Measurements from ENCODE around the gene KATNB1. TPM values are rescaled to one million over a fixed set of nuclear protein-coding genes. Genes with fewer than 3 reads are reported as not detected.

Gene KATNB1, protein sequence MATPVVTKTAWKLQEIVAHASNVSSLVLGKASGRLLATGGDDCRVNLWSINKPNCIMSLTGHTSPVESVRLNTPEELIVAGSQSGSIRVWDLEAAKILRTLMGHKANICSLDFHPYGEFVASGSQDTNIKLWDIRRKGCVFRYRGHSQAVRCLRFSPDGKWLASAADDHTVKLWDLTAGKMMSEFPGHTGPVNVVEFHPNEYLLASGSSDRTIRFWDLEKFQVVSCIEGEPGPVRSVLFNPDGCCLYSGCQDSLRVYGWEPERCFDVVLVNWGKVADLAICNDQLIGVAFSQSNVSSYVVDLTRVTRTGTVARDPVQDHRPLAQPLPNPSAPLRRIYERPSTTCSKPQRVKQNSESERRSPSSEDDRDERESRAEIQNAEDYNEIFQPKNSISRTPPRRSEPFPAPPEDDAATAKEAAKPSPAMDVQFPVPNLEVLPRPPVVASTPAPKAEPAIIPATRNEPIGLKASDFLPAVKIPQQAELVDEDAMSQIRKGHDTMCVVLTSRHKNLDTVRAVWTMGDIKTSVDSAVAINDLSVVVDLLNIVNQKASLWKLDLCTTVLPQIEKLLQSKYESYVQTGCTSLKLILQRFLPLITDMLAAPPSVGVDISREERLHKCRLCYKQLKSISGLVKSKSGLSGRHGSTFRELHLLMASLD
- total RNA-seq (2022) (22.7 and 30.6 TPM in 2 replicates), Bru-seq, nascent RNA (percentile 46 among the genes with signal in this experiment), BruChase-seq, experiment 1, labeled RNA remaining after a 6-hour chase (percentile 45 among the genes with signal in this experiment), BruChase-seq, experiment 2, labeled RNA remaining after a 2-hour chase (percentile 39 among the genes with signal in this experiment)
- long read RNA-seq, transcript KATNB1-201 (20 exons, 2,664 nt), result major isoform, 77 of 150 reads
- long read RNA-seq, partial matches to known transcripts, result 11 of 150 reads
- long read RNA-seq, other reads (novel, unspliced or antisense), result 62 of 150 reads

- no peaks in the 10 kb centered on the region for H3K9me3 Mint-ChIP-seq (ENCODE audit: unreplicated experiment)
- no TSS peak for BruUV-seq (replicated peaks)
- intact Hi-C loops (cut with micrococcal nuclease), result loop anchor here (1.0 to 5.0 kb wide), 2 partner anchors 144 to 160 kb away; no protein-coding TSS in a partner anchor
- TF ChIP-seq CTCF (IDR thresholded peaks at IDR 0.05; ENCODE audit: unreplicated experiment), result no peak
- peaks cover 23% of the 10 kb centered on the region for H3K4me1 Mint-ChIP-seq (ENCODE audit: insufficient read depth, unreplicated experiment)
- peak; percentile 5 for DNase-seq (ENCODE audit: unreplicated experiment)
- H3K36me3 Mint-ChIP-seq (ENCODE audit: insufficient read depth, unreplicated experiment), result no peaks in the 10 kb centered on the region
- CTCF ChIA-PET, result interaction anchor here (0.6 to 2.9 kb wide), 12 partner anchors 9 to 437 kb away, joined by 3 to 21 read pairs (median 4); no protein-coding TSS in a partner anchor
- H3K4me3 Mint-ChIP-seq (ENCODE audit: unreplicated experiment), result peak within 1 kb of the TSS; percentile 93
- peak within 1 kb of the TSS; percentile 96 for H3K27ac Mint-ChIP-seq (ENCODE audit: low read depth, unreplicated experiment)
- POLR2A ChIA-PET, result interaction anchor here (0.7 to 2.3 kb wide), 20 partner anchors 10 to 392 kb away, joined by 3 to 10 read pairs (median 4); partner anchors contain the start of gene USB1
- H3K27me3 Mint-ChIP-seq (ENCODE audit: insufficient read depth, unreplicated experiment), result no peaks in the 10 kb centered on the region
Observed at GRCh38 chr16:57735755-57736418, at the start of gene KATNB1. Gene KATNB1, plus strand, starts transcription at chr16:57735770. Its CDS starts 1,474 bp downstream, at chr16:57737244.

DNA sequence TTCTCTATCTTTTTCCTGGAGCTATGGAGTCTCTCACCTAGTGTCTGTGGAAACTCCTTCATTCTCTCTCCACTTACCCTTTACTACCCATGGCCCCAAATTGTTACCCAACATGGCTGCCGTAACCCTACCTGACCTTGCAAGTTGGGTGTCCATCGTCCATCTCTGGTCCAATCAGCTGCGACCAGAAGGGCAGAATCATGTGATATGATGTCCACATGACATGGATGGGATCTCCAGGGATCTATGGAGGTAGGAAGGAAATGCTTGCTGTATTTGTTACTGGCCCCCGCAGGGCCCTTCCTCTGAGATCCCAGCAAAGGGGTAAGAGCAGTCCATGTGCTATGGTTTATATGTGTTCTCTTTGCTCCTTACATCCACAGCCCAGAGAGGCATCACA is 49.0 kb upstream of the KATNB1 start:
- Mint-ChIP-seq H3K4me3 (ENCODE audit: unreplicated experiment) (no peak overlapping the region), H3K36me3 (ENCODE audit: insufficient read depth, unreplicated experiment) (no peaks in the 10 kb centered on the region), H3K9me3 (ENCODE audit: unreplicated experiment) (no peaks in the 10 kb centered on the region), H3K27me3 (ENCODE audit: insufficient read depth, unreplicated experiment) (no peaks in the 10 kb centered on the region), H3K4me1 (ENCODE audit: insufficient read depth, unreplicated experiment) (no peaks in the 10 kb centered on the region), H3K27ac (ENCODE audit: low read depth, unreplicated experiment) (no peak overlapping the region)
- no peak for TF ChIP-seq CTCF (IDR thresholded peaks at IDR 0.05; ENCODE audit: unreplicated experiment)
- POLR2A ChIA-PET, result interaction anchor here (0.6 kb wide), 1 partner anchor 140 kb away, joined by 4 read pairs; no protein-coding TSS in a partner anchor
- intact Hi-C loops (cut with micrococcal nuclease), result no loop called here
- no TSS peak for BruUV-seq (replicated peaks)
- no peak for DNase-seq (ENCODE audit: unreplicated experiment)
- CTCF ChIA-PET, result interaction anchor here (0.6 kb wide), 1 partner anchor 818 kb away, joined by 3 read pairs; no protein-coding TSS in a partner anchor

DNA sequence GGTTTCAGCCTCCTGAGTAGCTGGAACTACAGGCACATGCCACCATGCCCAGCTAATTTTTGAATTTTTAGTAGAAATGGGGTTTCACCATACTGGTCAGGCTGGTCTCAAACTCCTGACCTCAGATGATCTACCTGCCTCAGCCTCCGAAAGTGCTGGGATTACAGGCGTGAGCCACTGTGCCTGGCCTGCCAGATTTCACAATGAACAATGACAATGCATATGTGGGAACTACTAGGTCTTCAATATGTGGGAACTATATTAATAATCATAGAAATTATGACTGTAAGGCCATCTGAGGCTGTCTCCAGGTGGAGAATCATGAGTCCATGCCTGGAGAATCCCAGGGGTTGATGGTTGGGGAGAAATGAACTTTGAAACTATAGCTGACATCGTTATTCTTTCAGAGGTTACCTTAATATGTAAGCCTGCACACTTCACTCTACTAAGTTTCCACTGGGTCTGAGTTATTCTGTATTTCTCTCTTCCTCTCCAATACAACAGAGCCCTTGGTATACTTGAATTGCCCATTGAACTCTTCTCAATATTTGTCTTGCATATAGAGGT is 48.1 kb upstream of the KATNB1 start:
- no TSS peak for BruUV-seq (replicated peaks)
- no peaks in the 10 kb centered on the region for H3K4me1 Mint-ChIP-seq (ENCODE audit: insufficient read depth, unreplicated experiment)
- peaks cover 8% of the 10 kb centered on the region for H3K27me3 Mint-ChIP-seq (ENCODE audit: insufficient read depth, unreplicated experiment)
- intact Hi-C loops (cut with micrococcal nuclease), result no loop called here
- no peak for TF ChIP-seq CTCF (IDR thresholded peaks at IDR 0.05; ENCODE audit: unreplicated experiment)
- DNase-seq (ENCODE audit: unreplicated experiment), result no peak
- H3K27ac Mint-ChIP-seq (ENCODE audit: low read depth, unreplicated experiment), result no peak overlapping the region
- CTCF ChIA-PET, result no interaction called here
- no peaks in the 10 kb centered on the region for H3K36me3 Mint-ChIP-seq (ENCODE audit: insufficient read depth, unreplicated experiment)
- POLR2A ChIA-PET, result no interaction called here
- H3K9me3 Mint-ChIP-seq (ENCODE audit: unreplicated experiment), result no peaks in the 10 kb centered on the region
- H3K4me3 Mint-ChIP-seq (ENCODE audit: unreplicated experiment), result no peak overlapping the region

All from MCF 10A (cell line).